ENCODE measurements around the gene B3GNT2. TPM values are rescaled to one million over a fixed set of nuclear protein-coding genes. Genes with fewer than 3 reads are reported as not detected.
A peak's percentile ranks its signal among the peaks of the same experiment; 100 is the strongest.

The B3GNT2 gene
- total and polyA plus RNA-seq, 2 experiments from 2014 or later, result 8.9 to 15.9 TPM

DNA sequence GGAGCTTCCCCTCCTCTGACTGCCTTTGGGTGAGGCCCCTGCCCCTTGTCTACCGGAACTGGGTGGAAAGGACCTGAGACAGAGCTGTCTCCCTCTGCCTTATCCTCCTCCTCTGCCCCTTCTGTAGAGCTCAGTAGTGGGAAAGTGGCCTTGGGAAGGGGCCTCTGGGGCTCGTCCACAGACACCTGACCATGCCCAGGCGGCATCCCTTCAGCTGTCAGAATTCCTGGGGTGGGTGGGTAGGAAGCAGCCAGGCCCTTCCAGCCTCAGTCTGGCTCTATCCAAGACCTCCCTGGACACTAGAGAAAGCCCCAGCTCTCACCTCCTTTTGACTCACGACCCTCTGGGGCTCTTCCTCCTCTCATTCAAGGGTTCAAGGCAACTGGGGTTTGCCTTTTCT lies 35.6 kb downstream of the B3GNT2 start:
- Histone ChIP-seq H3K27me3 (no peaks in the 10 kb centered on the region), H3K27ac (peak overlapping the region; percentile 88), H3K4me1 (ENCODE audit: low read depth) (peaks cover 10% of the 10 kb centered on the region), H3K4me3 (no peak overlapping the region), H3K9me3 (ENCODE audit: low read depth) (no peaks in the 10 kb centered on the region), H3K36me3 (no peaks in the 10 kb centered on the region)
- TF ChIP-seq, protein P1, sequence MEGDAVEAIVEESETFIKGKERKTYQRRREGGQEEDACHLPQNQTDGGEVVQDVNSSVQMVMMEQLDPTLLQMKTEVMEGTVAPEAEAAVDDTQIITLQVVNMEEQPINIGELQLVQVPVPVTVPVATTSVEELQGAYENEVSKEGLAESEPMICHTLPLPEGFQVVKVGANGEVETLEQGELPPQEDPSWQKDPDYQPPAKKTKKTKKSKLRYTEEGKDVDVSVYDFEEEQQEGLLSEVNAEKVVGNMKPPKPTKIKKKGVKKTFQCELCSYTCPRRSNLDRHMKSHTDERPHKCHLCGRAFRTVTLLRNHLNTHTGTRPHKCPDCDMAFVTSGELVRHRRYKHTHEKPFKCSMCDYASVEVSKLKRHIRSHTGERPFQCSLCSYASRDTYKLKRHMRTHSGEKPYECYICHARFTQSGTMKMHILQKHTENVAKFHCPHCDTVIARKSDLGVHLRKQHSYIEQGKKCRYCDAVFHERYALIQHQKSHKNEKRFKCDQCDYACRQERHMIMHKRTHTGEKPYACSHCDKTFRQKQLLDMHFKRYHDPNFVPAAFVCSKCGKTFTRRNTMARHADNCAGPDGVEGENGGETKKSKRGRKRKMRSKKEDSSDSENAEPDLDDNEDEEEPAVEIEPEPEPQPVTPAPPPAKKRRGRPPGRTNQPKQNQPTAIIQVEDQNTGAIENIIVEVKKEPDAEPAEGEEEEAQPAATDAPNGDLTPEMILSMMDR (IDR thresholded peaks at IDR 0.05; ENCODE audit: low read depth, low read length), result no peak
- peak in 1 of 2 donors; percentile 75 for DNase-seq (ENCODE audit: low read depth in 1 of 2, low spot score in 1 of 2)

DNA sequence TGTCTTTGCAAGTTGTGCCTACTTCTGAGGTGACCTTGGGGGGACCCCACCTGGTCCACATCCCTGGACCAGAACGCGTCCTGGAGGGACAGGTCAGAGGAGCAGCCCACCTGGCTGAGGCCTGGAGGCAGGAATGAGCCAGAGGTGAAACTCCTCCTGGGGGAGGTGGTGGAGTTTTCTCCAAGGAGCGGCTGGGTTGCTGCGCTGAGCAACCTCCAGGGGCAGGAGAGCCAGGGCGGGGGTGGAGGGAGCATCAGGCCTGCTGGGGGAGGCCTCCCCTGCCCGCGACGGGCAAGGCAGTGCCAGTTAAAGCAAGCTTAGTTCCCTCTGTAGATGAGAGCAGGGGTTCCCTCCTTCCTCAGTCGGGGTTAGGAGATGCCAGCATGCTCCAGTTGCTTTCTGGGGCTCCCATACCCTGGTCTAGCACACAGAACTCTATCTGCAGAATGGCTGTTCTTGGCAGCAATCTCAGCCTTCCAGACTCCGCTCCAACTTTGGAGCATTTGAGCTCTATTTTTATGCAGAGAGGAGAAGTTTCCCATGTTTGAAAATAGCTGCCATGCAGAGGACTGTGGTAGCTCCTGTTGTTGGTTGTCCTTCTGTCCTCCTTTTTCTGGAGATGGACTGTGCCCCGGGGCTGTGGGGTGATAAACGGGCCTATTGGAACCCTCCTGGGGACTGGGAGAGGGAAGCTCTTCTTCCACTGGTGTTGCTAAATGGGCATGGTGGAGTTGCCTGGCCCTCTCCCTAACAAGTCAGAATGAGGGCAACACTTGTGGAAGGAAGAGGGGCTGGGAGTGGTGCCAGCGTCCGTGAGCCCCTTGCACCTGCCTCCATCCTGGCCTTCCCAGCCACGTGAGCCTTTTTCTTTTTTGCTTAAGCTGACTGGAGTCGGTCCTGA lies 39.1 kb downstream of the B3GNT2 start:
- peaks cover 10% of the 10 kb centered on the region for H3K4me1 ChIP-seq (ENCODE audit: low read depth)
- no peak overlapping the region for H3K27ac ChIP-seq
- H3K27me3 ChIP-seq, result no peaks in the 10 kb centered on the region
- TF ChIP-seq, protein P1 (IDR thresholded peaks at IDR 0.05; ENCODE audit: low read depth, low read length), result no peak
- H3K36me3 ChIP-seq, result no peaks in the 10 kb centered on the region
- no peak for DNase-seq (ENCODE audit: low read depth in 1 of 2, low spot score in 1 of 2)
- H3K4me3 ChIP-seq, result no peak overlapping the region
- no peaks in the 10 kb centered on the region for H3K9me3 ChIP-seq (ENCODE audit: low read depth)

DNA sequence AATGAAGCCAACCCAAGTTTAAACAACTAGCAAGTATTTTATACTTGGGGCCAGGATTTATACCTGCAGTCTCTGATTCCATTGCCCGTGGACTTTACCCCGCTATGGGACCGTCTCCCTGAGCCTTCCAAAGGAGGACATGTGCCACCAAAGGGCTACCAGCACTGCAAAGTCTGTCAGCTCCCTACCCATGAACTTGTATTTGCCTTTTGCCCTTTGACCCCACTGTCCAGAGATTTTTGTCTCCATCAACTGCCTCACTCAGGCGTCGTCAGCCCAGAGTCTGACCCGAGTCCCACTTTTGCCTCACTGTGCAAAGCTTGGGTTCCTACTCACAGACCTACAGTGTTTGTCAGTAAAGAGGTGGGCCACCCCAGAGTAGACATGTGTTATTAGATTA lies 40.6 kb downstream of the B3GNT2 start:
- H3K4me3 ChIP-seq, result no peak overlapping the region
- peaks cover 8% of the 10 kb centered on the region for H3K4me1 ChIP-seq (ENCODE audit: low read depth)
- H3K36me3 ChIP-seq, result no peaks in the 10 kb centered on the region
- no peak overlapping the region for H3K27ac ChIP-seq
- TF ChIP-seq, protein P1 (IDR thresholded peaks at IDR 0.05; ENCODE audit: low read depth, low read length), result no peak
- H3K9me3 ChIP-seq (ENCODE audit: low read depth), result no peaks in the 10 kb centered on the region
- H3K27me3 ChIP-seq, result no peaks in the 10 kb centered on the region
- DNase-seq (ENCODE audit: low read depth in 1 of 2, low spot score in 1 of 2), result no peak

DNA sequence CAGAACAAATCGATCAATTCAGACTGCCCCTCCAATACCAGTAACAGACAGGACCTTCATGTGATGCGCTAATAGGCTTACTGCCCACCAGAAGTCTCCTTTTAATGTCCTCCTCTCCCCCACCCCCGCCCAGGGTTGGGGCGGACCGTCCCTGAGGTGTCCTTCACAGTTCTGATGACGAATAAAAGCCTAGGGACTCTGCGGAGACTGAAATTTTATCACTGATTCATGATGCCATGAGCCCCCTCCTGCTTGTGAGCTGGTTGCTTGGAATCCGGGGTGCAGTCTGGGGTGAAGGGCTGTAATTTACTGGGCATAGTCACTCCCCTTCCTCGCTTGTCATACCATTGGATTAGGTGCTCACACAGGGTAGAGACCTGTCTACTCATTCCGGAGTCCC lies 42.3 kb downstream of the B3GNT2 start:
- H3K9me3 ChIP-seq (ENCODE audit: low read depth), result no peaks in the 10 kb centered on the region
- H3K36me3 ChIP-seq, result no peaks in the 10 kb centered on the region
- no peaks in the 10 kb centered on the region for H3K27me3 ChIP-seq
- TF ChIP-seq, protein P1 (IDR thresholded peaks at IDR 0.05; ENCODE audit: low read depth, low read length), result no peak
- H3K4me1 ChIP-seq (ENCODE audit: low read depth), result no peaks in the 10 kb centered on the region
- no peak overlapping the region for H3K4me3 ChIP-seq
- no peak overlapping the region for H3K27ac ChIP-seq
- no peak for DNase-seq (ENCODE audit: low read depth in 1 of 2, low spot score in 1 of 2)

DNA sequence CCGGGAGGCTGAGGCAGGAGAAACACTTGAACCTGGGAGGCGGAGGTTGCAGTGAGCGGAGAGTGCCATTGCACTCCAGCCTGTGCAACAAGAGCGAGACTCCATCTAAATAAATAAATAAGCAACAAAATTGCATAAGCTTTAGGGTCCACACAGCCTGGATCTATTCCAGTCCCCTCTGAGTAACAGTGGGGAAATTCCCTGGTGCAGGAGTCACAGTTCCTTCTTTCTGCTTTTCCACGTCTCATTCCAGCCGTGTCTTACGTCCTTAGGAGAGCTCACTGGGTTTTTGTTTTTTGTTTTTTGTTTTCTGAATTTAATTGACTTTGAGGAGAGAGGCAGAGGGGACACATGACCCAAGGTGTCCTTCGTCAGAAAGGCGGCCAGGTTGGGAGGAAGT lies 44.6 kb downstream of the B3GNT2 start:
- Histone ChIP-seq H3K36me3 (no peaks in the 10 kb centered on the region), H3K27ac (no peak overlapping the region), H3K9me3 (ENCODE audit: low read depth) (no peaks in the 10 kb centered on the region), H3K4me3 (no peak overlapping the region), H3K27me3 (no peaks in the 10 kb centered on the region), H3K4me1 (ENCODE audit: low read depth) (no peaks in the 10 kb centered on the region)
- TF ChIP-seq, protein P1 (IDR thresholded peaks at IDR 0.05; ENCODE audit: low read depth, low read length), result no peak
- no peak for DNase-seq (ENCODE audit: low read depth in 1 of 2, low spot score in 1 of 2)
